ENCODE measurements around the gene SLC25A2.
"Not testable (repeated sequence)": the region's sequence is repeated elsewhere in the genome, so short reads cannot be mapped to it uniquely, and the experiment has no call there.

- not testable (repeated sequence) for TF ChIP-seq POLR2AphosphoS5, POLR2A (IDR thresholded peaks at IDR 0.05; ENCODE audit: low read depth, low read length)
Observed at GRCh38 chr5:141332571-141332970, 28.7 kb upstream of the SLC25A2 start.

Data from GM12892 (cell line).